ENCODE measurements around the gene RFK.
"Not testable (repeated sequence)": the region's sequence is repeated elsewhere in the genome, so short reads cannot be mapped to it uniquely, and the experiment has no call there.

RFK gene

DNA sequence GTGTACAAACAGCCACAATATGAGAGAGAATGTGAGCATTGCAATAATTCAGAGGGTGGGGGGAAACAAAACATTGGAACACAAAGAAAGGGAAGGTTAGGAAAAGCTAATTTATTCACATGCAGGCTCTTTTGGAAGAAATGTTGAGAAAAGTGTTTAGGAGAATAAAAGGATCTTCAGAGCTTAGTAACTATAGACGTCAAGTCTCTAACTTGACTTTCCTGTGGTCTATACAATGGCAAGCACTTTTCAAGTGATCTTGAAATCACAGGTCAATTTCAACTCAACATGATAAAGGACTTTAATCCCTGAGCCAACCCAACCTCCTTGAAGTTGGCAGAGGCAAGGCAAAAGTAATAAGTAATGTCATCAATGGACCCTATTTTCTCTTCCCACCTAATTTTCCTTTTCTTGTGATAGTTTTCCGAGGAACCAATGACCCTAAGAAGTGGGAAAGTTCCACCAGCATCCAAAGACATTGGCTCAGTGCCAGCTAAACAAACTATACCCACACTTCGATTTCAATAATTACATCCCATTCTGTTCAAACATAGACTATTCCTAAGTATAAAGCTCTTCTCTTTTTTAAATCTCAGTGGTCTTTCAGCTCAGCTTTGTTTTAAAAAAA is 23.7 kb downstream of the RFK start:
- no peak for DNase-seq (ENCODE audit: low read depth)

DNA sequence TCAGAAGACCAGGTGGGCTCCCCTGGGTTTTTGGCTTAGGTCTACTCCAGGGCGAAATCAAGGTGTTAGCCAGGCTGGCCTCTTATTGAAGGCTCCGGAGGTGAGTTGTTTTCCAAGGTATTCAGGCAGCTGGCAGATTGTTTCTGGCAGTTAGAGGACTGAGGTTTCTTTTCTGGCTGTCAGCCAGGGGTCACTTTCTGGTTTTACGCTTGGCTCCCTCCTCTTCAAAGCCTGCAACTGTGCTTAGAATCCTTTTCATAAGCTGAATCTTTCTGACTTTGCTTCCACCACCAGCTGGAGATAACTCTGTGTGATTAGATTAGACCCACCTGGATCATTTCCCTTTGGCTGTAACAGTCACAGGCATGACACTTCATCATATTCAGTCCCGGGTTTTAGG is 24.6 kb downstream of the RFK start:
- no peak for DNase-seq (ENCODE audit: low read depth)

DNA sequence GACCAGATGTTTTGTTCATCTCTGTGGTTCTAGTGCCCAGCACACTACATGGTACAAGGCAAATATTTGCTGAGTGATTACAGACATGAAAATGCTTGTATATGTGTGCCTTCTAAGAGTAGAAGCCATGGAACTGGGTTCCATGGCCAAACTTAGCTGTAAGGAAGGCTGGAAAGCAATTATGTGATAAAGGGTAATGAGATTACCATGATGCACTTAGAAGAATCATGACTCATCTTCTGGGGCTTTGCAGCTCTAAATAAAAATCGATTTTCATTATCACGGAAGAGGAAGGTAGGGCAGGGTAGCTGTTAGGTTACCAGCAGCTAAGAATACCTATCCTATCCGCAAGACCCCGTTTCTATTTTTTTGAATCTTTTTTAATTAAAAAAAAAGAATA is 28.0 kb downstream of the RFK start:
- DNase-seq (ENCODE audit: low read depth): no peak

DNA sequence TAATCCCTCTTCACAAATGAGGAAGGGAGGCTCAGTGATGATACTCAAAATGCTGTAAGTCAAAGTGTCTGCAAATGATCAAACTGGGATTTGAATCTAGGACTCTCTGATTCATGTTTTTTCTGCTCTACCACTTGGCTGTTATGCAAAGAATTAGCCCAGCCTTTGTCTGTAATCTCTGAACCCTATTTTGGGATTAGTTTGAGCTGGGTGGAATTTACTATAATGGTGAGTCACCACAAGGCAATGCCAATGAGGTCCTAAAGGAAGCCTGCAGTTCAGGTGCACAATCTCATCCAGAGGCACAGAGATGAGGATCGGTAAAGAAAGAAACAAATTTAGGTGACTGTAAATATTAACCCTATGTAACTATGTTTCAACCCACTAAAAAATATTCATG is 29.2 kb downstream of the RFK start:
- no peak for DNase-seq (ENCODE audit: low read depth)

DNA sequence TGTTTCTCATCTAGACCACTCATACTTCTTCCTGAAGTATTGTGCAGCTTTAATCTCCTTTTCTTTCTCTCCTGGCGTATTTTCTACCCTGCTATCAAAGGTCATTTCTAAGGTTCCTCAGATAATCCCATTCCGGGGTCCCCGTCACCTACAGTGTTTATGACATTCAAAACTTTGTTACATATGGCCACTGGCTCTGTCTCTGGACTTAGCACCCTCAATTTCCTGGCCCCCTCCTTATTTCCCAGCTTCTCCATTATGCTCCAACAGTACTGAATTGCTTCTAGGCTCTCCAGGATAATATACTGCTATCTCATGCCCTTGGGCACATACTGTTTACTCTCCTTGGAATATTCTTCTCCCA is 31.2 kb downstream of the RFK start:
- DNase-seq (ENCODE audit: low read depth): no peak

DNA sequence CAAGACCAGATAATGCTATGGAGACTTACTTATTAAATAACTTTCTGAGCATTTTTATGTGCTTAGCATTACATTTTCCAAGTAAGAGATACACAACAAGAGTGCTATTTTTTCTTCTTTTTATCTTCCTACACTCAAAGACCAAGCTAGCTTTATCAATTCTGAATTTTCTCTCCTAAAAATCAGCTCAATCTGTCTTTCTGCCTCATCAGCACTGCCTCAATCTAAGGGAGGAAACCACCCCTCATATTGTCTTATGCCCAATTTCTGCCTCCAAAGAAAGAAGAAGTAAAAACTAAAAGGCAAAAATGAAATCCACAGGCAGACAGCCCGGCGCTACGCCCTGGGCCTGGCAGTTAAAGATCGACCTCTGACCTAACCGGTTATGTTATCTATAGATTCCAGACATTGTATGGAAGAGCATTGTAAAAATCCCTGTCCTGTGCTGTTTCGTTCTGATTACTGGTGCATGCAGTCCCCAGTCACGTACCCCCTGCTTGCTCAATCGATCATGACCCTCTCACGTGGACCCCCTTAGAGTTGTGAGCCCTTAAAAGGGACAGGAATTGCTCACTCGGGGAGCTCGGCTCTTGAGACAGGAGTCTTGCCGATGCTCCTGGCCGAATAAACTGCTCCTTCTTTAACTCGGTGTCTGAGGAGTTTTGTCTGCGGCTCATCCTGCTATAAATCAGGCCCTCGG is 31.7 kb downstream of the RFK start:
- not testable (repeated sequence) for DNase-seq (ENCODE audit: low read depth)

DNA sequence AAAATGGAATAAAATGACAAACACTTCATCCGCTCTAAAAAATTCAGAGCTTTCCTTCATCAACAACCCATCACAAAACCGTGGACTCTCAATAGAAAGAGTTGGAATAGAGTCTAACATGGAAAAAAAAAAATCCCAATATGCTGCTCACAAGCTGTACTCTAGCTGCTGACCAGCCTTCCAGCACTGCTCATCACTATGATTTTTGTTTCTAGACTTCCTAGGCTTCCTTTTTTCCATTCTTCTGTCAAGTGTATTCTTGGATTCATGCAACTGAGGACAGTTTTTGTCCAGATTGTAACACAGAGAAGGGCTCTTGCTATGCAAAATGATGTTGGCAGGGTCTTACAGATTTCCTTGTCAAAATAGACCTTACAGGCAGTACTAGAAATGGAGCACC is 34.5 kb downstream of the RFK start:
- DNase-seq (ENCODE audit: low read depth): no peak

DNA sequence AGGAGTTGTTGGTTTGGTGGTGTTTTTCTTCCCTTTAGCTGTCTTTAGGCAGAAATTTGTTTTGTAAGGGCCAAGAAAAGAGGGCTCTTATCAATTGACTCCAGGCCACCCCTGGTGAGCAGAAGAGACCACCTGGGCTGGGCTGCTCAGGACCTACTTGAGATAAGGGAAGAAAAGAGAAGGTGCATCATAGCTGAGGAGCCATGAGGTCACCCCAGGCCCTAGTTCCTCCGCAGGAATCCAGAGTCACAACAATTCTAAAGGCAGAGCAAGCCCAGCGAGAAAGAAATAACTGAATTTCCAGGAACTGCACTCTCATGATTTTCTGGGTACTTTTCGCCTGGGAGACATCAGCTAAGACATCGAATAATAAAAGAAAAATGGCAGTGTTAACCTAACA is 34.9 kb downstream of the RFK start:
- no peak for DNase-seq (ENCODE audit: low read depth)

DNA sequence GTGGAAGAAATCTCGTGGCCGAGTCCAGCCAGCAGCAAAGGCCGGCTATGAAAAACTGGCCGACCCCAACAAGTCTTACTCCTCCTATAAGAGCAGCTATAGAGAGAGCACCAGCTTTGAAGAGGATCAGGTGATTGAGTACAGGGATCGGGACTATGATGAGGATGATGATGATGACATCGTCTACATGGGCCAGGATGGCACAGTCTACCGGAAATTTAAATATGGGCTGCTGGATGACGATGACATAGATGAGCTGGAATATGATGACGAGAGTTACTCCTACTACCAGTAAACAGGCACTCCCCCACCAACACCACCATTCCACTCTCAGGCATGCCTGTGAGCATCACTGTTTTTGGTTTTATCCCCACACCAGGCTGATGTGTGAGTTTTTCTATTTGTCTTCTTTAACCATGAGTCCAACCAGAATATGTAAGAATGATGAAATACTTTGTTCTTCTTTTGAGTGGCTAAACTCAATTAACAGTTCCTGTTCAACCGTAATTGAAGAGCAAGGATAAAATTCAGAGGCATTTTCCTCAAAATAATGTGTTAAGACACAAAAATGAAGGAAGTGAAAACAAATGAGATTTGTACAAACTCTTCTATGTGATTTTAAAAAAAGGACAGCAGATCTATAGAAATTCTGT is 35.5 kb downstream of the RFK start:
- DNase-seq (ENCODE audit: low read depth): no peak

DNA sequence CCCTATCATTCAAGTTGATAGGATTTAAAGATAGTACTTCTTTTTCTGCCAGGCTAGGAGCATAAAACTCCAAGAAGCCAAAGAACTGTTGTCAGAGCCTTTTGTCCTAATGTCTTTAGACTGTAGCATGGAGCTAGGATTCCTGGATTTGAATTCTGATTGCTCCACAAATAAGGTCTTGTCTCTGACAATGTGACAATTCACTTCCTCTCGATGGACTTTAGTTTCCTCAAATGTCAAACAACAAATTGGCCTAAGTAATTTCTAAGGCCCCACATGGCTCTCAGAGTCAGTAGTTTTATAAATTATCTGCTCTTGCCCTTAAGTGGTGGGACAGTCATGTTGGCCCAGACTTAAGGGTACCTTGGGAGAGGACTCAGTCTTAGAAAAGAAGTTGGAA is 36.7 kb downstream of the RFK start:
- DNase-seq (ENCODE audit: low read depth): no peak

DNA sequence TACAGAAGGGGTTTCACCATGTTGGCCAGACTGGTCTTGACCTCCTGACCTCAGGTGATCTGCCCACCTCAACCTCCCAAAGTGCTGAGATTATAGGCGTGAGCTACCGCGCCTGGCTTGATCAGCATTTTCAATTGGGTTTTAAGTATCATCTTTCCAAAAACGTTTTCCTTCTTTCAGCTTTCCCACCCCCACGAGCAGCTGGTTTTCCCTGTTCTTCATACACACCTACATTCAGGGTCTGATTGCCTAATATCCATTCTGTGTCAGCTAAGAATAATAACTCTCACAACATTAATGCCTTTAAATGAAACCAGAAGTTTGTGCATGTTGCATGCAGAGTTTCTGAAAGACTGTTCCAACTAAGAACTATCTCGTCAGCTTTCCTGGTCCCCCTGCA is 38.3 kb downstream of the RFK start:
- no peak for DNase-seq (ENCODE audit: low read depth)

DNA sequence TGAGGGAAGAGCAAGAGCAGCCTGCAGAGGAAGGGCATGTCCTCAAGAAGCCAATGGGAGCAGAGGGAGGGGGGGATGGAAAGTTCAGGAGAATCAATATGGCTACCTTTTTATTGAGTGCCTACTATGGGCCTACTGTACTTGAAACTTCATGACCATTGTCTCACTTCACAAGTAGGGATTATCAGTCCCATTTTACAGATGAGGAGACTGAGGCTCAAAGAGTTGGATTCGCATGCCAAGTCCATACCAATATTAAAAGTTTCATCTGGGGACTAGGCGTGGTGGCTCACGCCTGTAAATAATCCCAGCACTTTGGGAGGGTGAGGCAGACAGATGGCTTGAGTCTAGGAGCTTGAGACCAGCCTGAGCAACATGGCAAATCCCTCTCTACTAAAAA is 40.0 kb downstream of the RFK start:
- DNase-seq (ENCODE audit: low read depth): no peak

DNA sequence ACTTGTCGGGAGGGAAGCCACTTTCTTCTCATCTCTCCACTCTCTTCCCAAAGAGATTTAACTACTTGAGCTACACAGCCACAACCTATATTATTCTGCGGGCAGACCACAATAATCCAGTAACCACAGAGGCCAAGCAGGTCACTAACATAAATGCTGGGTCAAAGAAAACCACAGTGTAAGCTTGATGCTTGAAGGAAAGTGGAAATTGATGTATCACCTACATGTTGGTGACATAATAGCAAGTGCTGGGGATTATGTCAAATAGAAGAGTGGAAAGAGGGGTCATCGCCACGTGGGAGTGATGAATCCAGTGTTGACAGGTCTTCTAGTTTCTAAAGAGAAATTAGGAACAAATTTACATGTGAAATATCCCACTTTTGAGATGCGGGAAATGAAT is 40.9 kb downstream of the RFK start:
- no peak for DNase-seq (ENCODE audit: low read depth)

DNA sequence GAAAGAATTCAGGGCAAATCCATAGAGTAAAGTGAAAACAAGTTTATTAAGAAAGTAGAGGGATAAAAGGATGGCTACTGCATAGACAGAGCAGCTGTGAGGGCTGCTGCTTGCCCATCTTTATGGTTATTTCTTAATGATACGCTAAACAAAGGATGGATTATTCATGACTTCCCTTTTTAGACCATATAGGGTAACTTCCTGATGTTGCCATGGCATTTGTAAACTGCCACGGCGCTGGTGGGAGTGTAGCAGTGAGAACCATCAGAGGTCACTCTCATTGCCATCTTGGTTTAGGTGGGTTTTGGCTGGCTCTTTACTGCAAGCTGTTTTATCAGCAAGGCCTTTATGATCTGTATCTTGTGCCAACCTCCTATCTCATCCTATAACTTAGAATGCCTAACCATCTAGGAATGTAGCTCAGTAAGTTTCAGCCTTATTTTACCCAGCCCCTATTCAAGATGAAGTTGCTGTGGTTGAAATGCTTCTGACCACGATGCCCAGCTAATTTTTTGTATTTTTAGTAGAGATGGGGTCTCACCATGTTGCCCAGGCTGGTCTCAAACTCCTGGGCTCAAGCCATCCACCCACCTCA is 42.1 kb downstream of the RFK start:
- no peak for DNase-seq (ENCODE audit: low read depth)

DNA sequence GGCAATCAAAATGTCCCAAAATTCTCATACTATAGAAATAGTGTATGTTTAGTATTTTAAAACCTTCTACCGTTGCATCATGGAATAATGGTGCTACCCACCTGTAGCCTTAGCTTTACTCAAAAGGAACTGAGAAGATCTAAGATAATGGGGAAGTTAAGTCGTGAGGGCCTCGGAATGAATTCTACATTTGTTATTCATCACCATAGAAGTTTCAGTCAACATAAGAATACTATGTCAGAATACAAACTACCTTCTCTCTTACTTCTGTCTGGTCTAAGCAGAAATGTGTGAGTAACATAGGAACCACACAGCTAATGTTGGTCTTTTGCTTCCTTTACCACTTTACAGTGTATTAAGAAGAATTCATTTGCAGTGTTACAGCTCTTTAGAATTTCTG is 43.2 kb downstream of the RFK start:
- DNase-seq (ENCODE audit: low read depth): no peak

DNA sequence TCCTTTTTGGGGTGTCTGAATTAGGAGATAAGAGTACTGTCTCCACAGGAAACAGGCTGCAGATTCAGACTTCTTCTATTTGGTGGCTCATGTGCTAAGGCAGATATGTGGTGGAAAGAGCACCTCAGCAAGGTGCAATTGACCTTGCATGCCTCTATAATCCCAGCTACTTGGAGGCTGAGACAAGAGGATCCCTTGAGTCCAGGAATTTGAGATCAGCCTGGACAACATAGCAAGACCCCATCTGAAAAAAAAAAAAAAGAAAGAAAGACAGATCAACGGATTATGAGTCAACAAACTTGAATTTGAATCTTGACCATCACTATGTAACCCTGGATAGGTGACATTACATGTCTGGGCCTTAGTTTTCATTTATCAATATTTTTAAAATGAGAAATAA is 44.4 kb downstream of the RFK start:
- no peak for DNase-seq (ENCODE audit: low read depth)

DNA sequence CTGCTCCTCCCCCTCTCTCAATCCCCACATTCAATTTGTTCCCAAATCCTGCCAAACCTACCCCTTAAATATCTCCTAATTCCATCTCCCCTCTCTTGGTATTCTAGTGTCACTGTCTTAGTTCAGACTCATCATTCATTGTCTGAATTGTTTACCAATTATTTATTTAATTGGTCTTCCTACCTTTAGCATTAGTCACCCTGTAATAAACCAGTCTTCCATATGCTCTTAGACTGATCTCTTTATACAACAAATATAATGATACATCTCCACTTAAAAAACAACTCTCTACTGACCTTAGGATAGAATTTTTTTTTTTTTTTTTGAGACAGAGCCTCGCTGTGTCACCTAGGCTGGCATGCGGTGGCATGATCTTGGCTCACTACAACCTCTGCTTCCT is 51.4 kb downstream of the RFK start:
- DNase-seq (ENCODE audit: low read depth): no peak

DNA sequence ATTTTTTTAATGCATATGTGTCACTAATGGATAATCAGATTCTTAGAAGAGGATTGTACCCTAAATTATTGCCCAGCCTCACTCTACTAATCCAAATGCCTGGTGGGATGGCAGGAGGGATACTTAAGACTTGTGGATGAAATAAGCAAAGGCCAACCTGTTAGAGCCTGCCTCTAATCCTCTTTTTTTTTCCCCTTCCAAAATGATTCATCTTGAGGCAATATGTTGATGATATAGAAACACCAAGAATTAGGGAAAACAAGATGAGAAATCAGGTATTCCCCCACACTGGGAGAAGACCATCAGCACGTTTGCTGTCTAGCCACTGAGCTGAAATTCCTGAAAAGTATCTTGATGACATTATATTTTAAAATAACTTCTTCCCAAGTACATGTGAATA is 52.0 kb downstream of the RFK start:
- no peak for DNase-seq (ENCODE audit: low read depth)

DNA sequence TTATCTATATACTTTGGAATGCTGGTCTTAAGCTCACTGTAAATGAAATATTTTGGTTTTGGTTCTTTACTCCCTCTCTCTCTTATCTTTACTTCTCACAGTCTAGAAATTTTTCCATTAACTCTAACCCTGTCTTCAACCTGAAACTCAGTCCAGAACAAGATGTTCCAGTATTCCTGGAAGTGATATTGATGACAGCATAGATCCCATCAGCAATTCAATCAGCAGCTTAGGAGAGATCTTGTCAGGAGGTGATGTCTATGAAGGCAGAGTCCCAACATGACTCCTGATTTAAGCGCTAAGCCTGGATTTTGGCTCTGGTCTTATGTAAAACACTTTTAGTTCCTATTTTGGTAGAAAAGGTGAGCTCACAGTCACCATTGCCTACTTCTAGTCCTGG is 52.6 kb downstream of the RFK start:
- no peak for DNase-seq (ENCODE audit: low read depth)

DNA sequence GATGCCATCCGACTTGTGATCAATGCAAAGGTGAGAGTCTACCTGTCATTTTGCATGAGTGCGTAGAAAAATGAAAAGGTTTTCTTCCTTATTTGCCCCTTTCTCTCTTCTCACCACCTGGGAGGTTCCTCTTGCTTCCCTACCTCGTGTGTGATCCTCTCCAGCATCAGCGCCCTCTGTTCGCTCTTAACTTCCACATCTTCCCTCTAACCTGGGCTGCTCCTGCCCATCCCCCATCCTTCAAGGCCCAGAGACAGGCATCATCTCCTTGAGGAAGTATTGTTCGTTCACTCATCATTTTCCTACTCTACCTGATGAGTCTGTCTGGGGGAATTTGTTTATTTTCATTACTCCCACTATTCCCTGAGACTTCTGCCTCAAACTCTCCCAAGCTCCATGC is 55.8 kb downstream of the RFK start:
- no peak for DNase-seq (ENCODE audit: low read depth)

DNA sequence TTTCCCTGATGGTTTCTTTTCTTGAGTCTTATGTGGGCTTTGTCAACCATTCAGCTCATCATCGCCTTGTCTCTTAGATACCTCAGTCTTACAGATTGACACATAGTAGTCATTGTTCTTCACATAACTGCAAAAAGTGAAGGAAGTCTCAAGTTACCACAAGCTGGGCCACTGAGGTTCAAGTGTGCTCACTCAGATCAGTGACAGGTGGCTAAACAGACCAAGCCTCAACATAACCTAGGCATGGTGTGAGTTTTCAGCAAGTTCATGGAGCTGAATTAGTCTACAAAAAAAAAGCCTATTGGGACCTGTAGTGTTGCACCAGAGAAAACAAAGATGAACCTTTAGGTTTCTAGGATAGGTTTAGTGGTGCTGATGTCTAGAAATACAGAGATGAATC is 58.2 kb downstream of the RFK start:
- no peak for DNase-seq (ENCODE audit: low read depth)

Data from HS-27A (cell line).